HCT116 (cell line): ENCODE data around the gene PITPNM1. TPM values are rescaled to one million over a fixed set of nuclear protein-coding genes. Genes with fewer than 3 reads are reported as not detected.

ENCODE experiments used
- ATAC-seq: fragments of 200-7000 bp; cut with Tn5 transposase; 2 replicates; pipeline ENCODE4 v1.9.1; 2020; ENCODE audit warnings: mild to moderate bottlenecking, moderate library complexity
- BruUV-seq: library from RNA; stranded (reverse); fragments of 400-500 nt; replicated peaks from 2 replicates; lab custom pipeline; 2021; lab: Mats Ljungman, UMichigan
- CTCF ChIA-PET: fragments of 300-600 bp; sonication (Branson Sonifier 250); formaldehyde crosslinking; loops from one replicate; lab custom pipeline; 2021; ENCODE audit warnings: antibody characterized with exemption; lab: Charles Lee
- POLR2A ChIA-PET: fragments of 300-600, 350-600 bp; sonication (Branson Sonifier 250); formaldehyde crosslinking; loops from one replicate; lab custom pipeline; 2021; ENCODE audit warnings: antibody characterized with exemption; lab: Charles Lee
- RAD21 ChIA-PET, 2 experiments: fragments of 300-600 bp; sonication (Branson Sonifier 250); formaldehyde crosslinking; loops; one replicate each; lab custom pipeline; 2023; ENCODE audit warnings: low total read pairs in 2 of 2; ENCODE audit not compliant: uncharacterized antibody in 2 of 2, unreplicated experiment in 2 of 2, low non-redundant PET in 1 of 2; lab: Charles Lee
- DNase-seq: peaks from one replicate; pipeline ENCODE4 v3.0.0-alpha.2; 2010; ENCODE audit warnings: low read depth, low spot score
- H2AFZ ChIP-seq: fragments of 200-600 bp; shearing (Covaris generic), sonication (generic); 2 replicates; pipeline ENCODE4 v1.6.1; 2017; ENCODE audit warnings: low read depth, mixed run types, mixed read lengths, antibody characterized with exemption, low read length; ENCODE audit not compliant: poor library complexity, severe bottlenecking
- H3K27ac ChIP-seq: 2 replicates; pipeline ENCODE4 v1.5.1; 2012; ENCODE audit warnings: low read depth, low read length
- H3K27me3 ChIP-seq: fragments of 200-600 bp; sonication (generic); 2 replicates; pipeline ENCODE4 v1.6.1; 2016; ENCODE audit warnings: mixed run types, low read length, mixed read lengths; ENCODE audit not compliant: insufficient read depth
- H3K36me3 ChIP-seq, 2 experiments: fragments of 200-500 bp in 1 of 2; fragments of 200-600 bp in 1 of 2; sonication (Bioruptor generic) in 1 of 2; sonication (generic) in 1 of 2; 2 replicates each; pipeline versions ENCODE4 v1.5.1 to v1.6.1; 2014 to 2016; ENCODE audit warnings: low read length in 2 of 2, inconsistent platforms in 1 of 2, mixed read lengths in 1 of 2, mixed run types in 1 of 2; ENCODE audit not compliant: insufficient read depth in 2 of 2, control insufficient read depth in 1 of 2
- H3K4me1 ChIP-seq, 2 experiments: fragments of 200-600 bp in 1 of 2; sonication (generic) in 1 of 2; 2 replicates each; pipeline versions ENCODE4 v1.5.1 to v1.6.1; 2012 to 2017; ENCODE audit warnings: low read length in 2 of 2, inconsistent platforms in 1 of 2, mild to moderate bottlenecking in 1 of 2, mixed read lengths in 1 of 2, mixed run types in 1 of 2, moderate library complexity in 1 of 2; ENCODE audit not compliant: insufficient read depth in 2 of 2, control insufficient read depth in 1 of 2
- H3K4me2 ChIP-seq: fragments of 200-600 bp; sonication (generic); 2 replicates; pipeline ENCODE4 v1.6.1; 2017; ENCODE audit warnings: mixed run types, low read length, mixed read lengths
- H3K4me3 ChIP-seq, 2 experiments: fragments of 200-600 bp in 1 of 2; sonication (generic) in 1 of 2; replicated peaks in 1 of 2; 2 replicates each; pipeline ENCODE4 v1.5.1; 2011 to 2016; ENCODE audit warnings: low read length in 2 of 2, control low read depth in 1 of 2, low read depth in 1 of 2, mild to moderate bottlenecking in 1 of 2, mixed read lengths in 1 of 2, mixed run types in 1 of 2
- H3K79me2 ChIP-seq: fragments of 200-600 bp; sonication (generic); 2 replicates; pipeline ENCODE4 v1.6.1; 2017; ENCODE audit warnings: mild to moderate bottlenecking, mixed run types, low read length, moderate library complexity, mixed read lengths; ENCODE audit not compliant: insufficient read depth
- H3K9ac ChIP-seq: fragments of 200-600 bp; sonication (generic); 2 replicates; pipeline ENCODE4 v1.6.1; 2016; ENCODE audit warnings: low read length, mixed read lengths
- H3K9me2 ChIP-seq: fragments of 200-600 bp; sonication (generic), shearing (Covaris generic); 2 replicates; pipeline ENCODE4 v1.6.1; 2017; ENCODE audit warnings: mixed run types, mild to moderate bottlenecking, moderate library complexity; ENCODE audit not compliant: insufficient read depth
- H3K9me3 ChIP-seq, 2 experiments: fragments of 200-500 bp in 1 of 2; fragments of 200-600 bp in 1 of 2; sonication (Bioruptor generic) in 1 of 2; sonication (generic) in 1 of 2; 2 replicates each; pipeline ENCODE4 v1.6.1; 2014 to 2017; ENCODE audit warnings: low read length in 2 of 2, mixed read lengths in 2 of 2, inconsistent platforms in 1 of 2, low read depth in 1 of 2, mild to moderate bottlenecking in 1 of 2, mixed run types in 1 of 2, moderate library complexity in 1 of 2; ENCODE audit not compliant: control insufficient read depth in 1 of 2, insufficient read depth in 1 of 2
- H4K20me1 ChIP-seq: fragments of 200-600 bp; sonication (generic), shearing (Covaris generic); 2 replicates; pipeline ENCODE4 v1.6.1; 2017; ENCODE audit warnings: mixed run types, mild to moderate bottlenecking, moderate library complexity; ENCODE audit not compliant: insufficient read depth
- CBX3 ChIP-seq: IDR thresholded peaks from 2 replicates; pipeline ENCODE4 v1.6.1; 2012; ENCODE audit warnings: low read depth
- CEBPB ChIP-seq: IDR thresholded peaks from 2 replicates; pipeline ENCODE4 v1.6.1; 2012; ENCODE audit warnings: low read depth
- EGR1 ChIP-seq: IDR thresholded peaks from 2 replicates; pipeline ENCODE4 v1.6.1; 2012; ENCODE audit warnings: low read depth
- ELF1 ChIP-seq: IDR thresholded peaks from 2 replicates; pipeline ENCODE4 v1.6.1; 2012; ENCODE audit warnings: low read depth, borderline replicate concordance
- EZH2 ChIP-seq: fragments of 200-600 bp; sonication (generic); IDR thresholded peaks from 2 replicates; pipeline ENCODE4 v1.6.1; 2017; ENCODE audit warnings: antibody characterized with exemption, mixed run types
- EZH2phosphoT487 ChIP-seq: fragments of 200-600 bp; IDR thresholded peaks from 2 replicates; pipeline ENCODE4 v1.6.1; 2018; ENCODE audit warnings: antibody characterized with exemption, borderline replicate concordance
- JUND ChIP-seq: IDR thresholded peaks from 2 replicates; pipeline ENCODE4 v1.6.1; 2012
- MAX ChIP-seq: IDR thresholded peaks from 2 replicates; pipeline ENCODE4 v1.6.1; 2012
- POLR2A ChIP-seq: IDR thresholded peaks from 2 replicates; pipeline ENCODE4 v1.7.0; 2011; ENCODE audit warnings: borderline replicate concordance; ENCODE audit not compliant: insufficient read depth, insufficient read length; ENCODE audit errors: extremely low read depth
- POLR2AphosphoS5 ChIP-seq: IDR thresholded peaks from 2 replicates; pipeline ENCODE4 v1.6.1; 2011; ENCODE audit warnings: mild to moderate bottlenecking, low read depth, low read length, moderate library complexity
- SP1 ChIP-seq: IDR thresholded peaks from 2 replicates; pipeline ENCODE4 v1.6.1; 2012; ENCODE audit warnings: low read depth
- SRF ChIP-seq: IDR thresholded peaks from 2 replicates; pipeline ENCODE4 v1.6.1; 2012; ENCODE audit warnings: low read depth
- TCF7L2 ChIP-seq: IDR thresholded peaks from 2 replicates; pipeline ENCODE4 v1.7.0; 2011; ENCODE audit warnings: borderline replicate concordance, inconsistent platforms; ENCODE audit not compliant: insufficient read depth, insufficient read length; ENCODE audit errors: extremely low read depth
- YY1 ChIP-seq: IDR thresholded peaks from 2 replicates; pipeline ENCODE4 v1.6.1; 2011; ENCODE audit warnings: low read length, low read depth, moderate library complexity, mild to moderate bottlenecking; ENCODE audit not compliant: insufficient replicate concordance; ENCODE audit errors: extremely low read depth
- ZNF274 ChIP-seq: fragments of 200-500 bp; sonication (Bioruptor generic); IDR thresholded peaks from 2 replicates; pipeline ENCODE4 v1.6.1; 2014; ENCODE audit warnings: mild to moderate bottlenecking, low read depth, low read length, inconsistent platforms
- intact Hi-C: fragments of 100-400 bp; cut with micrococcal nuclease; formaldehyde crosslinking; loops from 2 replicates; pipeline ENCODE4 v1.10.0; 2022
- total RNA-seq: library from RNA; stranded (reverse); gene quantifications from one replicate; pipeline ENCODE4 v1.2.1, GENCODE V29; 2021; ENCODE audit not compliant: unreplicated experiment
- TF ChIP-seq, protein P1 (sequence below): IDR thresholded peaks from 2 replicates; pipeline ENCODE4 v1.6.1; 2012
- TF ChIP-seq, protein P2 (sequence below): IDR thresholded peaks from 2 replicates; pipeline ENCODE4 v1.6.1; 2011; ENCODE audit warnings: mild to moderate bottlenecking, low read length, moderate library complexity; ENCODE audit not compliant: insufficient replicate concordance; ENCODE audit errors: extremely low read depth

The PITPNM1 gene
- total RNA-seq, 1 experiment from 2014 or later, result 79.5 TPM

- H3K4me1 ChIP-seq, result no peaks in the 10 kb centered on the region
- DNase-seq (no peak), ATAC-seq (no peak)
- H2AFZ ChIP-seq, result no peak overlapping the region
- H4K20me1 ChIP-seq, result no peaks in the 10 kb centered on the region
- ChIA-PET RAD21 (no interaction called here), CTCF (no interaction called here), POLR2A (no interaction called here)
- H3K9me3 ChIP-seq, result no peaks in the 10 kb centered on the region
- H3K36me3 ChIP-seq, result no peaks in the 10 kb centered on the region
- no peaks in the 10 kb centered on the region for H3K27me3 ChIP-seq
- no TSS peak for BruUV-seq
- H3K27ac ChIP-seq, result no peak overlapping the region
- H3K9me2 ChIP-seq, result no peaks in the 10 kb centered on the region
- no peaks in the 10 kb centered on the region for H3K79me2 ChIP-seq
- intact Hi-C loops, result no loop called here
- TF ChIP-seq JUND (no peak), EZH2phosphoT487 (no peak), TCF7L2 (no peak), ELF1 (no peak), POLR2AphosphoS5 (no peak), SP1 (no peak), POLR2A (no peak), SRF (no peak), ZNF274 (no peak), EZH2 (no peak)
- no peak overlapping the region for H3K4me2 ChIP-seq
- no peak overlapping the region for H3K4me3 ChIP-seq
- H3K9ac ChIP-seq, result no peak overlapping the region
Measured at GRCh38 chr11:67520856-67521824, 16.0 kb upstream of the PITPNM1 start.

DNA sequence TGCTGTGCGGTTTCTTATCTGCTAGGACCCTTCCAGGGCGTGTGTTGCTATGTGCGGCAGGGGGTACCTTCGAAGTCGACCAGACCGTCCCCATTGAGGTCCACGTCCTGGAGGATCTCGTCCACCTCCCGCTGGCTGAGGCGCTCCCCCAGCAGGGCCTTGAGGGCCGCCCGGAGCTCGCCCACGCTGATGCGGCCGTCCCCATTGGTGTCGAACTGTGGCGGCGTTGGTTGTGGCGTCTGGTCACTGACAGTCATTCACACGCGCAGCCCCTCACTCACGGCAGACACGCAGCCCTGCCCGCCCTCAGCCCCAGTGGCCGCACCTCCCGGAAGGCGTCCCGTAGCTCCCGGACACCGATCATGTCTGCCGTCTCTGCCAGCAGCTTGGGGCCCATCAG is 14.6 kb upstream of the PITPNM1 start:
- H2AFZ ChIP-seq, result no peak overlapping the region
- H4K20me1 ChIP-seq, result no peaks in the 10 kb centered on the region
- H3K9me2 ChIP-seq, result no peaks in the 10 kb centered on the region
- ChIA-PET RAD21 (no interaction called here), CTCF (no interaction called here), POLR2A (no interaction called here)
- no peaks in the 10 kb centered on the region for H3K27me3 ChIP-seq
- ATAC-seq (no peak), DNase-seq (no peak)
- intact Hi-C loops, result no loop called here
- no peaks in the 10 kb centered on the region for H3K36me3 ChIP-seq
- no peaks in the 10 kb centered on the region for H3K79me2 ChIP-seq
- no peak overlapping the region for H3K4me2 ChIP-seq
- BruUV-seq, result no TSS peak
- H3K9me3 ChIP-seq, result no peaks in the 10 kb centered on the region
- no peak overlapping the region for H3K9ac ChIP-seq
- no peak overlapping the region for H3K4me3 ChIP-seq
- no peak overlapping the region for H3K27ac ChIP-seq
- H3K4me1 ChIP-seq, result no peaks in the 10 kb centered on the region
- TF ChIP-seq, protein P1, sequence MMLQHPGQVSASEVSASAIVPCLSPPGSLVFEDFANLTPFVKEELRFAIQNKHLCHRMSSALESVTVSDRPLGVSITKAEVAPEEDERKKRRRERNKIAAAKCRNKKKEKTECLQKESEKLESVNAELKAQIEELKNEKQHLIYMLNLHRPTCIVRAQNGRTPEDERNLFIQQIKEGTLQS, result no peak
- TF ChIP-seq, protein P2, sequence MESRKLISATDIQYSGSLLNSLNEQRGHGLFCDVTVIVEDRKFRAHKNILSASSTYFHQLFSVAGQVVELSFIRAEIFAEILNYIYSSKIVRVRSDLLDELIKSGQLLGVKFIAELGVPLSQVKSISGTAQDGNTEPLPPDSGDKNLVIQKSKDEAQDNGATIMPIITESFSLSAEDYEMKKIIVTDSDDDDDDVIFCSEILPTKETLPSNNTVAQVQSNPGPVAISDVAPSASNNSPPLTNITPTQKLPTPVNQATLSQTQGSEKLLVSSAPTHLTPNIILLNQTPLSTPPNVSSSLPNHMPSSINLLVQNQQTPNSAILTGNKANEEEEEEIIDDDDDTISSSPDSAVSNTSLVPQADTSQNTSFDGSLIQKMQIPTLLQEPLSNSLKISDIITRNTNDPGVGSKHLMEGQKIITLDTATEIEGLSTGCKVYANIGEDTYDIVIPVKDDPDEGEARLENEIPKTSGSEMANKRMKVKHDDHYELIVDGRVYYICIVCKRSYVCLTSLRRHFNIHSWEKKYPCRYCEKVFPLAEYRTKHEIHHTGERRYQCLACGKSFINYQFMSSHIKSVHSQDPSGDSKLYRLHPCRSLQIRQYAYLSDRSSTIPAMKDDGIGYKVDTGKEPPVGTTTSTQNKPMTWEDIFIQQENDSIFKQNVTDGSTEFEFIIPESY, result no peak
- TF ChIP-seq EZH2 (no peak), EGR1 (no peak), CEBPB (no peak), YY1 (no peak), ELF1 (no peak), MAX (no peak), TCF7L2 (no peak), EZH2phosphoT487 (no peak), CBX3 (no peak)
